Type B pancreatic cell (in vitro differentiated cells): ENCODE measurements around the gene PEF1. TPM values are rescaled to one million over a fixed set of nuclear protein-coding genes. Genes with fewer than 3 reads are reported as not detected.
A peak's percentile ranks its signal among the peaks of the same experiment; 100 is the strongest.

ENCODE experiments used
- DNase-seq: peaks from one replicate; pipeline ENCODE4 v3.0.0; 2021; ENCODE audit warnings: mixed read lengths; ENCODE audit not compliant: unreplicated experiment; ENCODE audit errors: extremely low spot score
- H3K27ac Mint-ChIP-seq: 2 replicates; pipeline ENCODE4 v1.8.0; 2021; ENCODE audit warnings: mild to moderate bottlenecking, mixed read lengths
- H3K27me3 Mint-ChIP-seq: 2 replicates; pipeline ENCODE4 v1.8.0; 2021; ENCODE audit warnings: mixed read lengths
- H3K36me3 Mint-ChIP-seq: 2 replicates; pipeline ENCODE4 v1.8.0; 2021; ENCODE audit warnings: mixed read lengths
- H3K4me1 Mint-ChIP-seq: one replicate; pipeline ENCODE4 v1.8.0; 2021; ENCODE audit warnings: mixed read lengths; ENCODE audit not compliant: unreplicated experiment
- H3K4me3 Mint-ChIP-seq: 2 replicates; pipeline ENCODE4 v1.8.0; 2021; ENCODE audit warnings: mild to moderate bottlenecking, mixed read lengths
- H3K9me3 Mint-ChIP-seq: 2 replicates; pipeline ENCODE4 v1.8.0; 2021; ENCODE audit warnings: mixed read lengths
- long read RNA-seq: library from polyadenylated mRNA; unstranded; transcript quantifications from one replicate; pipeline ENCODE4 v2.0.0, GENCODE V29; 2020
- total RNA-seq: library from RNA; stranded (reverse); gene quantifications from 2 replicates; pipeline ENCODE4 v1.2.1, GENCODE V29; 2021; ENCODE audit warnings: low replicate concordance
- TF ChIP-seq, protein P1 (sequence below): fragments of 200-600 bp; sonication (generic); conservative IDR thresholded peaks from 2 replicates; pipeline ENCODE4 v1.5.0; 2021; ENCODE audit warnings: antibody characterized with exemption, mild to moderate bottlenecking

PEF1 gene, protein sequence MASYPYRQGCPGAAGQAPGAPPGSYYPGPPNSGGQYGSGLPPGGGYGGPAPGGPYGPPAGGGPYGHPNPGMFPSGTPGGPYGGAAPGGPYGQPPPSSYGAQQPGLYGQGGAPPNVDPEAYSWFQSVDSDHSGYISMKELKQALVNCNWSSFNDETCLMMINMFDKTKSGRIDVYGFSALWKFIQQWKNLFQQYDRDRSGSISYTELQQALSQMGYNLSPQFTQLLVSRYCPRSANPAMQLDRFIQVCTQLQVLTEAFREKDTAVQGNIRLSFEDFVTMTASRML
- 45.2 and 48.3 TPM in 2 replicates for total RNA-seq
- long read RNA-seq, transcript PEF1-201 (5 exons, 1,629 nt): major isoform, 463 of 511 reads
- long read RNA-seq, transcript PEF1-205 (4 exons, 750 nt): minor isoform, 12 of 511 reads
- long read RNA-seq, partial matches to known transcripts: 20 of 511 reads
- long read RNA-seq, other reads (novel, unspliced or antisense): 16 of 511 reads

DNA sequence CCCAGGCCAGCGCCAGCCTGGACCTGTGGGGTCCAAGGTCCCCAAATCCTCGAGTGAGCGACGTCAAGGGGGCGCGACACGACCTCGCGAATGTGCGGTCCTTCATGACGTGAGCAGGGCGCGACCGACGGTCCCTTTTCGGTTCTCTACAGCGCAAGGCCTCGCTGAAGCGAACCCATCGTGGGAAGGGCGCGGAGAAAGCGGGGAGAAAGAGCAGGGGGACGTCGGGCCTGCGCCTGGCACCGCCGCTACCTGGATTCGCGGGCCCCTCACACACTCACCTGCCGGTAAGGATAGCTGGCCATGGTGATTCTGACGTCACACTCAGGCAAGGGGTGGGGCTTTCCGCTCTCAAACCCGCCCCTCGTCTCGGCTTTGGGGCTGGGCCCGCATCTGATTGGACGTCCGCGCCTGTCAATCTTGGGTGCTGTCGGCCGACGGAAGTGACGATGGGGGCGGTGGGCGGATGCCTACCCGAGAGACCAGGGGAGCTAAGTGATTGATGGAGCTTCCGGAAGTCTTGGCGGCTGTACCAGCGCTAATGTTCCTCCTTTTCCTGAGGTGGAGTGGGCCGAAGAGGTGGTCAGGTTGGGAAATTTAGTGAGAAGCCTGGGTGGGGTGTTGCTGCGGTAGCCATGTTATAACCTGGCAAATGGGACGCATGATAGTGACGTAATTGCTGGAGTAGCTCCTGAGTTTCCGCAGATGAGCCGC lies at the start of gene PEF1:
Gene PEF1 (minus strand): TSS at position 317 of the 714 bp plus-strand sequence. CDS start 12 bp downstream, at position 305.
- peak; percentile 99 for DNase-seq
- H3K4me1 Mint-ChIP-seq: peaks cover 28% of the 10 kb centered on the region
- no peaks in the 10 kb centered on the region for H3K36me3 Mint-ChIP-seq
- H3K4me3 Mint-ChIP-seq: peak within 1 kb of the TSS; percentile 99
- H3K27me3 Mint-ChIP-seq: no peaks in the 10 kb centered on the region
- TF ChIP-seq, protein P1, sequence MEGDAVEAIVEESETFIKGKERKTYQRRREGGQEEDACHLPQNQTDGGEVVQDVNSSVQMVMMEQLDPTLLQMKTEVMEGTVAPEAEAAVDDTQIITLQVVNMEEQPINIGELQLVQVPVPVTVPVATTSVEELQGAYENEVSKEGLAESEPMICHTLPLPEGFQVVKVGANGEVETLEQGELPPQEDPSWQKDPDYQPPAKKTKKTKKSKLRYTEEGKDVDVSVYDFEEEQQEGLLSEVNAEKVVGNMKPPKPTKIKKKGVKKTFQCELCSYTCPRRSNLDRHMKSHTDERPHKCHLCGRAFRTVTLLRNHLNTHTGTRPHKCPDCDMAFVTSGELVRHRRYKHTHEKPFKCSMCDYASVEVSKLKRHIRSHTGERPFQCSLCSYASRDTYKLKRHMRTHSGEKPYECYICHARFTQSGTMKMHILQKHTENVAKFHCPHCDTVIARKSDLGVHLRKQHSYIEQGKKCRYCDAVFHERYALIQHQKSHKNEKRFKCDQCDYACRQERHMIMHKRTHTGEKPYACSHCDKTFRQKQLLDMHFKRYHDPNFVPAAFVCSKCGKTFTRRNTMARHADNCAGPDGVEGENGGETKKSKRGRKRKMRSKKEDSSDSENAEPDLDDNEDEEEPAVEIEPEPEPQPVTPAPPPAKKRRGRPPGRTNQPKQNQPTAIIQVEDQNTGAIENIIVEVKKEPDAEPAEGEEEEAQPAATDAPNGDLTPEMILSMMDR: no peak
- peaks cover 3% of the 10 kb centered on the region for H3K9me3 Mint-ChIP-seq
- peak within 1 kb of the TSS; percentile 100 for H3K27ac Mint-ChIP-seq

DNA sequence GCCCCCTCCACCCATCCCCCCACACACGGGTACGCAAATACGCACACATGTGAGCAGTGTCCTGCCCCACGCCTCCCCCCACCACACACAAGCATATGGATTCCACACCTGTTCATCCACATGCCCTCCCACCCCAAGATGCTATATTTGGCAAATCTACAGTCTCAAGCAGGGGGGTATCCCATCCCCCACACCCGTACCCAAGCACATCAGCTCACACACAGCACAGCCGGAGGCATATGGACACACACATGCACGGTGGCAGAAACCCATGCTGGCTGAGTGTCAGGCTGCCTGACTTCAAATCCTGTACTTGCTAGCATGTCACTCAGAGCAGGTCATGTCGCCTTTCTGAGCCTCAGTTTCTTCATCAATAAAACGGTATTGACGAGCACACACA lies 48.6 kb upstream of the PEF1 start:
- Mint-ChIP-seq H3K36me3 (no peaks in the 10 kb centered on the region), H3K27ac (no peak overlapping the region), H3K27me3 (peaks cover 3% of the 10 kb centered on the region), H3K9me3 (no peaks in the 10 kb centered on the region), H3K4me3 (no peak overlapping the region), H3K4me1 (peaks cover 12% of the 10 kb centered on the region)
- DNase-seq: no peak
- TF ChIP-seq, protein P1: no peak

DNA sequence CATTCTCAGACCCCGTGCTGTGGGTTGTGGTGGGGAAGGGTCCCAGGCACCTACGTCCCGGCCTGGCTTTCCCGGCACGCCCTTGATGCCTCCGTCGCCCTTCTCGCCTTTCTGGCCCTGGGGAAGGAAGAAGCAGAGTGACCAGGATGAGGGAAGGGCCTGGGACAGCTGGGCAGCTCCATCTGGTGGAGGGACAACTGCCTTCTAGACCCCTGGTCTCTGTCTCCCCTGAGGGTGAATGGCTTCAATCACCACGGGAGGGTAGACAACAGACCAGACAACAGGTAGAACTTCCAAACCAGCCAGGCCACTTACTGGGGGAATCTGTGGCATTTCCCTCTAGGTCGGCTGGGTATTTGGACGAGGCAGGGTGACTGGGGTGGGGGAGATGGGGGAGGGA lies 47.3 kb upstream of the PEF1 start:
- H3K27ac Mint-ChIP-seq: no peak overlapping the region
- H3K4me3 Mint-ChIP-seq: no peak overlapping the region
- no peaks in the 10 kb centered on the region for H3K27me3 Mint-ChIP-seq
- no peaks in the 10 kb centered on the region for H3K36me3 Mint-ChIP-seq
- TF ChIP-seq, protein P1: no peak
- H3K4me1 Mint-ChIP-seq: peaks cover 12% of the 10 kb centered on the region
- H3K9me3 Mint-ChIP-seq: no peaks in the 10 kb centered on the region
- DNase-seq: no peak

DNA sequence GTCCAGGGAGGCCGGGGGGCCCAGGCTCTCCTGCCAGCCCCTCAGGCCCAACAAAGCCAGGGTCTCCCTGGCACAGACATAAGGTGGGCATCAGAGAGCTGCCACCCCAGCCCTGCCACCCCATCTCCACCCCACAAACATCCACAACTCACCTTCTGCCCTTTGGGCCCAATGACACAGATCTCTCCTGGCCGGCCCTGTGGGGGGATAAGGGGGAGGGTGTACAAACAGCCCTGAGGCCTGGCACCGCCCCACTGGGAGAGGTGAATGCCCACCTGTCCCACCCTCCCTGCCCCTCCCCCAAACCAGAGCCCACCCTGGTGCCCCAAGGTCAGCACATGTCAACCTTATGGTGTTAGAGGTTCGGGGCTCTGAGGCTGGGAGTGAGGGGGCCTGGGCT lies 46.8 kb upstream of the PEF1 start:
- H3K36me3 Mint-ChIP-seq: no peaks in the 10 kb centered on the region
- no peaks in the 10 kb centered on the region for H3K9me3 Mint-ChIP-seq
- peaks cover 16% of the 10 kb centered on the region for H3K4me1 Mint-ChIP-seq
- no peak overlapping the region for H3K4me3 Mint-ChIP-seq
- peaks cover 3% of the 10 kb centered on the region for H3K27me3 Mint-ChIP-seq
- H3K27ac Mint-ChIP-seq: no peak overlapping the region
- TF ChIP-seq, protein P1: no peak
- no peak for DNase-seq

DNA sequence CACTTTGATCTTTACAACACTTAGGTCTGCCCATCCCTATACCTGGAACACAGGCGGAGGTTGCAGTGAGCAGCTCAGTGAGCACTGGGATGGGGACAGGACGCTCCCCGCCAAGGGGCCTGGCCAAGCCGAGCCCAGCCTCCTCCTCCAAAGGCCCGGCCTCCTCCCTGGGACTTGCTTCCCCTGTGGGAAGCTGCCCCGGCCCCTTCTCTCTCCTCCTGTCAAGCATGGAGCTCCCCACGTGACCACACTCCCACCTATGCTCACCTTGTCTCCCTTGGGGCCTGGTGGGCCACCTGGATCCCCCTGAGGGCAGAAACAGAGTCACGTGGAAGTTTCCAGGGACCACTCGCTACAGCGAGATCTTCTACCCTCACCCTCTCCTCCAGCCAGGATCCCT lies 46.2 kb upstream of the PEF1 start:
- peaks cover 4% of the 10 kb centered on the region for H3K27me3 Mint-ChIP-seq
- TF ChIP-seq, protein P1: no peak
- no peak for DNase-seq
- no peak overlapping the region for H3K27ac Mint-ChIP-seq
- H3K4me1 Mint-ChIP-seq: peaks cover 16% of the 10 kb centered on the region
- no peak overlapping the region for H3K4me3 Mint-ChIP-seq
- no peaks in the 10 kb centered on the region for H3K36me3 Mint-ChIP-seq
- H3K9me3 Mint-ChIP-seq: no peaks in the 10 kb centered on the region
